Islet precursor cell (in vitro differentiated cells): ENCODE measurements around the gene SS18.
A peak's percentile ranks its signal among the peaks of the same experiment; 100 is the strongest.

ENCODE experiments used
- DNase-seq: peaks from one replicate; pipeline ENCODE4 v3.0.0-alpha.2; 2018

The SS18 gene

DNA sequence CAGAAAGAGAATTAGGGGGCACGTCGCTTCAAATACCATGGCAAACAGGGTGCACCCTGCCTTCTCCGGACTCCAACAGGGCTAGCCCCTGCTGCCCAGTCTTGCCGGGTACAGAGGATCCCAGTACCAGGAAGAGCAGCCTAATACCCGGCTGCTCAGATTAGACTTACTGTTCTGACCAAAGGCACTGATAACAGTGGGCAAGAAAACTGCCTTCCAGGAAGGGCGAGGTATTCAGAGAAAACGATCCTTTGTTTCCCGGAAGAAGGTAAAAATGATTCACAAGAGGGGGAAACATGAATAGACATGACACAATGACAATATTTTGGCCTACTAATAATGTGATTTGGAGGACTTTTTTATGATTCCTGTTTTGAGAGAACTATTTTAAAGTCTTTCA lies 99.9 kb downstream of the SS18 start:
- no peak for DNase-seq

DNA sequence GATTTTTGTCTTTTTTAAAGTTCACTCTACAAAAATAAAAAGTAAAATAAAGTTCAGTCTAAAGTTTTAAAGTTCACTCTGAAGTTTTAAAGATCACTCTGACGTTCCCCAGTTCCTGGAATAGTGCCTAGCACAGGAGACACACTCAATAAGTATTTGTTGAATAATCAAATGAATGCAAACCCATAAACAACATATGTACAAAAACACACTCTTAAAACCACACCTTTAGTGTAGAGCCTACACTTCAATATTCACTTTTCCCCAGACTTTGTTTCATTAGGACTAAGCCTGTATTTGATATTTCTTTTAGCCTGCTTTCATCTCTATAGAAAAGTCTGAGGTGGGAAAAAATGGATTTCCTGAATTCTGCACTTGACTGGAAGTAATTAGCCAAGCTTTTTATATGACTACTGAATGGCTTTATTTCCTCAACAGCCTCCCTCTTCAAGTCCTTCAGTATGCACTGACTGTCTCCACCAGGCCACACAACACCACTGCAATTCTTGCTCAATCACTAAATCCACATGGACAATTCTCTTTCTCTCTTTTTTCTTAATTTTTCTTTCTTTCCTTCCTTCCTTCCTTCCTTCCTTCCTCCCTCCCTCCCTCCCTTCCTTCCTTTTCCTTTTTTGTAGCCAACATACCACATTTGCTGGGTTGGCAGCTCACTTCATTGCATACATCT lies 104.6 kb downstream of the SS18 start:
- no peak for DNase-seq

DNA sequence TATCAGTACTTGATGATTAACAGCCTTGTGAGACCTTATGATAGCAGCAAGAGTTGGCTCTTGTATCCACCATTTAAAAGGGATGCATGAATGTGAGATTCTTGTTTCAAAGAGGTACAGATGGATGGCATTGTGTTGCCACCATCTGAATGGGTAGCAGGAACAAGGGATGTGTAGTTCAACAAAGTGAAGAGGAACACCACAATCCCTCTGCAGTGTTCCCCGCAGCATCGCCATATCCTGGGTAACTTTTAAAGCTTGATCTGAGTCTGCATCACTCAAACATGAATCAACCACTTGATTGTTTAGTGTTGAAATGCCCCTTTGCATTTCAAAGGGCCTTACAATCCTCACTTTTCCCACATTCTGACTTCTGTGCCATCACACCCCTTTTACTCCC lies 106.7 kb downstream of the SS18 start:
- DNase-seq = no peak

DNA sequence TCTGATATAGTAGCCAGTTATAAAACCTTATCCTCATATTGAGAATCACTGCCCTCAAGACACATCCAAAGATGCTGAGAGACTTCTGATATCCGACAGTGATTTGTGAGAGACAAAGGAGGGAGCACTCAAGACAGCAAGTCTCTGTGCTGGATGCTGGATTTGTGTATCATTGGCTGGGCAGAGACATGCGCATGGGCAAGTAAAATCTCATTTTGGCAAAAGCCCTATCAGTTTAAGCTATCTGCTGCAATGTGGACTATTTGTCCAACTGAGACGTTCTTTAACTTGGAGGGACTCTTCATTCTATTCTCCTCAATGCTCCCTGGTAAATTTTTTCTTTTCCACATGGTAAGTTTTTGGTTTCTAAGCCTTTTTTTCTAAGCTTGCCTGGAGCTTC lies 107.5 kb downstream of the SS18 start:
- no peak for DNase-seq

DNA sequence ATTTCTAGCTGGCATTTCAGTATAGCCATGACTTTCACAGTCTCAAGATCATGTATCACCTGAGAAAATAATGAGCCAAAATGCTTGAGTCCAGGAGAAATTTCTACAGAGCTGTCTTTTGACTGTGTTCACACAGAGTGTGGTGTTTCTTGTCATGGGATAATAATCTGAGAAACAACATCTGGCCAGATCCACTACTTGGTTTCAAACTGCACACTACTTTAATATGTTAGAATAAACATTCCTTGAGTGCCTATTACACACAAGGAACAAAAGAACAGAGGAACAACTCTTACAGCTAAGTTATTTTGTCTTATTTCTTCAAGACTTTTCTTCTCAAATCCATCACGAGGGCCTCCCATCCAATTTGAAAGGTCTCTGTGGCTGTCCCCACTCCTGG lies 108.3 kb downstream of the SS18 start:
- DNase-seq = no peak

DNA sequence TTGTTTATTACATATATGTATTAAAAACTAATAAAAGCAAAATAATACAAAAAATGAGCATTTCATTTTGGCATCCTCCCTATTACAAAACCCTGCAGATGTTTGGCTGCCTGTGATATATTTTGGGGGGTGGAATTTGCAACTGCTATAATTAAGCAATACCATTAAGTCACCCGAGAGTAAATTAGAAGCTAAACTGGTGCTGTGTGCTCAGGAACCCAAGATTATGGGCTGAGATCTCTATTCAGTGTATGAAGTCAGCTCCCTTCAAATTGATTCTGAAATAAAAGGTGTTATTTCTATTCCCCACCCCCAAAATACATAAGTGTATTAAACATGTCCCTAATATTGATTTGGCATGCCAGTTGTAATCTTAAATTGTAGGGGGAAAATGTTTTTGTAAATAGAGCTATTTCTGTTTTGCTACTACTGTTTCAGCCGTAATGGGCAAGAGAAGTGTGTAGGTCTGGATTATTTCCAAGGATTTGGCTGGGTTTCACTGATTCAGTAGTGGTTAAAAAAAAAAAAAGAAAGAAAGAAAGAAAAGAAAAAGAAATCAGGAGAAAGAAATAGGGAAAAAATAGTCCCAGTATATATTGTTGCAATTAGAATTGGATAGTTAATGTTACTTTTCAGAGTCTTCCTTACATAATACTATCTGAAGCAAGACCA lies 110.9 kb downstream of the SS18 start:
- no peak for DNase-seq

DNA sequence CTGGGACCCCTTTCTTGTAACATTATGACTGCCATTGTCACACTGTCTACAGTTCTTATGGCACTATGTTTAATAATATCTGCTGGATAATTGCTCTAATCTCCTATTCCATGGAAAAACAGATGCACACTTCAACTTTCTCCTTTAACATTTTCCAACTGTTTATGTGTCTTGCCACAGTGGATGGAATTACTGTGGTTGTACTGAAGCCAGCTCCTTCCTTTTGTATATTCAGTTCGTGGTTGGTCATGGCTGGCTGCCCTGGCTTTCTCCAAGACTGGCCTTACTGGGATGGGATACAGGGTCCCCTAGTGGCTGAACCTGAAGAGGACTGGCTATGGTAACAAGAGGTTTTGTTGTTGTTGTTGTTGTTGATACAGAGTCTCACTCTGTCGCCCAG lies 113.9 kb downstream of the SS18 start:
- no peak for DNase-seq

DNA sequence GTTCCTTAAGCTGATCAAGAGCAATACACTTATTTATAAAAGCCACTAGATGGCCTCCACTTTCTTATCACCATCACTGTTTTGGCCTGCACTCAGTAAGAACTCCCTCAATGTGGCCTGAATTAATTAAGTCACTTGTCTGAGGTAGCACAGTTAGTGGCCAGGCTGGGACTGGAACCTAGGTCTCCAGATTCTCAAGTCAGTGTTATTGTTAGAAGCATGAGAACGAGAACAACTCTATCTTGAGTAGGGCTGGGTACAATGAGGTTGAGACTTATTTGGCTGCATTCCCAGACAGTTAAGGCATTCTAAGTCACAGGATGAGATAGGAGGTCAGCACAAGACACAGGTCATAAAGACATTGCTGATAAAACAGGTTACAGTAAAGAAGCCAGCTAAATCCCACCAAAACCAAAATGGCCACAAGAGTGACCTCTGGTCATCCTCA lies 115.8 kb downstream of the SS18 start:
- DNase-seq = peak; percentile 51
